ENCODE results near the gene MVB12B. TPM values are rescaled to one million over a fixed set of nuclear protein-coding genes. Genes with fewer than 3 reads are reported as not detected.
"Not testable (repeated sequence)": the region's sequence is repeated elsewhere in the genome, so short reads cannot be mapped to it uniquely, and the experiment has no call there.

Gene MVB12B
- total RNA-seq, 1 donor from 2014 or later: 1.0 TPM

DNA sequence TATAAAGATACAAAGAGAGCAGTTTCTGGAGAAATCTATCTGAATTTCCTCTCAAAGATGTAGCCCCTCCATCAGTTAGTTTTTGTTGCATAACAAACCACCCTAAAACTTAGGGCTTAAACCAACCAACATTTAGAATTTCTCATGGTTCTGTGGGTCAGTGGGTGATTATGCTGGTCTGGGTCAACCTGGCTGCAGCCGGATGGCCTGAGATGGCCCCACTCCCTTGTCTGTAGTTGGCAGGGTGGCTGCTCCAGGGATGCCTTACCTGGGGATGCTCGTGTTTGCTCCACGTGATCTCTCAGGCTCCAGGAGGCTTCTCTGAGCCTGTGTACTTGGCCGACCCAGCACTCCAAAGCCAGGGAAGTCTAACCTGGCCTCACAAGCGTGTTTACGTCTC, 139.3 kb downstream of the MVB12B start:
- intact Hi-C loops (cut with micrococcal nuclease): no loop called here

- intact Hi-C loops (cut with micrococcal nuclease): no loop called here
Measured at GRCh38 chr9:126468141-126468825, 141.7 kb downstream of the MVB12B start.

DNA sequence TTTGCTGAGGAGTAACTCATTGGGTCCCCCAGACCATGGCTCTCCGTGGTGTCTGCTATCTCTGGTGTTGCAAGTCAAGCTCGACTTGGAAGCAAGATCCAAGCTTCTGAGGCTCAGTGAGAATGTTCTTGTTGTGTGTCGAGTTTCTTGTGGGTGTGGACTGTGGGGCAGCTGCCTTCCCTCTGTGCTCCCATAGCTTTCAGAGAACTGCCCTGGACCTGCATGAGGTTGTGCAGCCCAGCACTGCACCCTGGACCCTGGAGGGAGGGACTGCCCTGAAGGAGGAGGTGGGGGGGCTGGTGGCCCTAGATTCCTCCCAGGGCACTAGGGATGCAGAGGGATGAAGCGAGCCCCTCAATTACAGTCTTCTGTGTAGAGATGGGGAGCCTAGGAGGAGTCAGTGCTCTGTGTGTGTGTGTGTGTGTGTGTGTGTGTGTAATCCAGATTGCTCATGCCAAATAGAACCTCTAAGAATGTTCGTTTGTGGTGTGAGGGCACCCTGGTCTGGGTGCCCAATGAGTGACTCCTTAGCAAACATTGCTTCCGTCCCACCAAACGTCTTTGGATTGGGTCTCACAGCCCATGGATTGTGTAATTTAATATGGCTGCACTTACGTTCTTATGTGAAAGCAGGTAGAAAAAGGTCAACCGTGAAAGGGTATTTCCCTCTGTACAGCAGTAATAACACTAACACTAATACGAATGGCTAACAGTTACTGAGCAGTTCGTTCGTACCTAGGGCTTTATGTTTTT, 143.8 kb downstream of the MVB12B start:
- intact Hi-C loops (cut with micrococcal nuclease): loop anchor here (5.0 kb wide), 1 partner anchor 73 kb away; no protein-coding TSS in a partner anchor

DNA sequence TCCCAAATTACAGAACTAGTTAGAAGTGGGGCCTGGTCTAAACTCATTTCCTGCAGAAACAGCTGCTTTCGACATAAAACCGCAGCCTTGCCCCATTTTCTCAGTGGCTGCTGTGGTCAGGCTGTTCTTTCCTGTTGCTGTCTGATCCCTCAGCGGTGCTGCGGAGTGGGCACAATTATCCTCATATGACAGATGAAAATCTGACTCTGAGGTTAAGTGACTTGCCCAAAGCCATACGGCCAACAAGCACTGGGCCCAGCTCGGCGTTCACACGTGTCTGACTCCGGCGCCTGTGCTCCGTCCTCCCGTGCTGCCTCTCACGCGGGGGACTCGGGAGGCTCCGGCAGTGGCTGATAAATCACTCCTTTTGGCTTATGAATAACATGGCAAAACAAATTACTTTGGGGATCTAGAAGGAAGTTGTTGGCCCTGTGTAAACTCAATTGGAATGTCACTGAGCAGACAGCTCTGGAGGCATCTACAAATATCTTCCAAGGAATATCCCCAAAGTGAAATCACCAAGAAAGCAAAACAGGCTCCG, 144.5 kb downstream of the MVB12B start:
- intact Hi-C loops (cut with micrococcal nuclease): loop anchor here (1.0 to 5.0 kb wide), 2 partner anchors 60 to 74 kb away; no protein-coding TSS in a partner anchor

DNA sequence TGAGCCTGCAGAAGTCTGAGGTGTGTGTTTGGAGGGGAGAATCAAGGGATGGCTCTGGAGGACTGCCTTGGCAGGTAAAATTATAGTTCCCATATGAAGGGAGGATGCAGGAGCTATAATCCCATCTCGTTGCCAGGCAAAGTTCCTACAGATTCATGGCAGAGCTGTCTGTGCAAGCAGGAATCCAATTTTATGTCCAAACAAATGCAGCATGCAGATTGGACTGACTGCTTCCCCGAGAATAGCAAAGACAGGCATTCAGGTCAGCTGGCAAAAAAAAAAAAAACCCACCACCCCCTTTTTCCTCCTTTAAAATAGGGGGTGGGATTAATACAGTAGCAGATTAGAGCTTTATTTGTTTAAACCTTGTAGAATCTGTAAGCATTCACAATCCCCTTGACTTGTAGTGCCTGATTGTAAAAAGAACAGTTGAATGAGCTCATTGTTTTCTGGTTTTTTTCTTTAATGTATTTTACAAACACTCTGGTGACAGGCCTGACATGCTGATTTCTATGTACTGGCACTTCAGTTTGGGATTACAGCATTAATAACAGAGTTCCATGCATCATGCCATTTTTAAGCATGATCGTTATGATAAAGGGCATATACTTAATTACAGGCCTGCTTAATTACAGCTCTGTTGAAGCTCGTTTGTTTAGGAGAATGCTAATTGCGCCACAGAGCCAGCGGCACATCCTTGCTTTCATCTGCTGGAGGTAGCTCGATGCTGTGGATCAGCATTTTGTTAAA, 145.7 kb downstream of the MVB12B start:
- intact Hi-C loops (cut with micrococcal nuclease): loop anchor here (5.0 kb wide), 1 partner anchor 75 kb away; no protein-coding TSS in a partner anchor

DNA sequence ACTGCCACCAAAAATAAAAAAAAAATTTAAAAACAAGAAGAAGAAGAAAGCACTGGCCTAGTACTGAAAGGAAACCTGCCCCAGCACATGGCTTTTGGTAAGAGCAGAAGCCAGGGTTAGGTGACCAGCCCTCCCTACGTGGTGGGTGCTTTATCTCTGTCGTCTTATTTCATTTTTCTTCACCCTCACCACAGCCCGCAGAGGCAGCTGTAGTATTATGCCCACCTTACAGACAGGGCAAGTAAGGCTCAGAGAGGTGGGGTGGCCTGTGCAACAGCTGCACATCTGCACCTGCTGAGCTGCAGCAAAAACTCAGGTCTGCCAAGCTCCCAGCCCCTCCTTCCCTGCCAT, 146.3 kb downstream of the MVB12B start:
- intact Hi-C loops (cut with micrococcal nuclease): loop anchor here (5.0 kb wide), 1 partner anchor 76 kb away; no protein-coding TSS in a partner anchor

GRCh38 chr9:126474206-126474765, 147.7 kb downstream of the MVB12B start:
- intact Hi-C loops (cut with micrococcal nuclease): loop anchor here (5.0 kb wide), 1 partner anchor 77 kb away; no protein-coding TSS in a partner anchor

DNA sequence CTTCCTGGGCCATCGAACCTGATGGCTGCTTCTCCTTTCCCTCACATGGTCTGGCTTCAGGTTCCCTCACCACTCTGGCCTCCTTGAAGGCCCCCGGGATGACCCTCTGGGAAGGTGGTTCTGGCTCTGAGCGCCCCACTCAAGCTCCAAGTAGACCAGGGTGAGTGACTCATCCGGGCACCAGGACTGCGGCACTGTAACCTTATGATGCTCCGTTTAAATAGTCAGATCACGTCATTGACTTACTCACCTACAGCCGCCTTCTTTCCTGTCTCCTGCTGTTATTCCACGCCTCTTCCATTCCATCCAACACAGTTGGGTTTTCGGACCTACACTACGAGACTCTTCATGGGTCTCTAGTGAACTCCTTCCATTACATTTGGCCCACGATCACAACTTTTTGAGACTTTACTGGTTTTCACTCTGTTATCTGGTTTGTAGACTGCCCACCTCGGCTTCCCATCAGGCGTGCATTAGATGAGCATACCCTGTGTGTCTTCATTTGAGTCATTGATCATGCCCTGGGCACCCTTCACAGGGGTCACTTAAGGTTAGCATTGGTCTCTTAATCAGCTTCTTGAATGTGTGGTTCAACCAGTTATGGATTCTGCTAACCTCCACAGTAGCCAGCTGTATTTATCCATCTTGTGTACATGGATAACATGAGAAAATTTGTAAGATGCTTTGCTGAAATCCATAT, 148.3 kb downstream of the MVB12B start:
- intact Hi-C loops (cut with micrococcal nuclease): loop anchor here (5.0 kb wide), 1 partner anchor 78 kb away; no protein-coding TSS in a partner anchor

DNA sequence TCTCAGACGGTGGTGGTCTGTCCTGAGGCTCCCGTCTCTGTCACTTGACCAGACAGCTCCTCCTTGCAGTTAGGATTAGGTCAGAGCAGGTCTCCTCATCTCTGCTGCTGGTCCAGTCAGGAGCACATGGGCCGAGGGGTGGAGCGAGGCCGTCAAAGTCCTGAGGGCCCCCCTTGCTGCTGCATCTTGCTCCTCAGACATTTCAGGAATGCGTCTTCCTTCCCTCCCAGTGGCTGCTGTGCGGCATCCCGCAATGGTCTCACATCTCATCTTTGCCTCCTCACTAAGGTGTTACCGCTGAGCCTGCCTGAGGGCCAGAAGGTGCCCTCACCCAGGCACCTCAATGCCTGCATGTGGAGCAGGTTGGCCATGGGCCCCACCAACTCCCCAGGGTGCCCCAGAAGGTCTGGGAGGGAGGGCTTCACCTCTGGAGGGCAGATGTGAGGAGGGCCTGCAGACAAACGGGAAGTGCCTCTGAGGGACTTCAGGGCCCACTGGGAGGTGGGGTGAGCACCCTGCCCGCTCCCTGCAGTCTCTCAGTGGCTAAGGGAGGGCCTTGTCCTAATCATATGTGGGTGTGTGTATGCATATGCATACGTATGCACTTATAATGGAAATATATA, 149.4 kb downstream of the MVB12B start:
- intact Hi-C loops (cut with micrococcal nuclease): no loop called here

- intact Hi-C loops (cut with micrococcal nuclease): not testable (repeated sequence)
Measured at GRCh38 chr9:126477432-126477831, 150.8 kb downstream of the MVB12B start.

GRCh38 chr9:126478216-126478981, 151.8 kb downstream of the MVB12B start:
- intact Hi-C loops (cut with micrococcal nuclease): no loop called here

DNA sequence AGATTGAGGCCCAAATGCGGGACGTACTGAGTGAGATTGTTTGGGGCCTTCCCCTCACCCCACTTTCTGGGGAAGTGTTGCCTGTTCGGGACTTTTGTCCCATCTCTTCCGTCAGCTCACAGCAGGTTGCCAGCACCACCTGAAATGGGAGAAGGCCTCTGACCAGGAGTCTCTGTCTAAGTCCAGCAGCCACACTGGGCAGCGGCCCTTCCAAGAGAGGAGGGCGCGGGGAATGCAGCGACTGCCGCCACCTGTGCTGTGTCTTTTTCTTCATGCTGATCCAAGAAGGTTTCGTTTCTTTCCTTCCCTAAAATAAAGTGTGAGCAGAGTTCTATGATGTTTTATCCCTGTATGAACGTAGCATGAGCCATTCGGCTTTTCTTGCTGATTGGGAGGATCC, 152.9 kb downstream of the MVB12B start:
- intact Hi-C loops (cut with micrococcal nuclease): no loop called here

GRCh38 chr9:126480813-126481212, 154.2 kb downstream of the MVB12B start:
- intact Hi-C loops (cut with micrococcal nuclease): no loop called here

DNA sequence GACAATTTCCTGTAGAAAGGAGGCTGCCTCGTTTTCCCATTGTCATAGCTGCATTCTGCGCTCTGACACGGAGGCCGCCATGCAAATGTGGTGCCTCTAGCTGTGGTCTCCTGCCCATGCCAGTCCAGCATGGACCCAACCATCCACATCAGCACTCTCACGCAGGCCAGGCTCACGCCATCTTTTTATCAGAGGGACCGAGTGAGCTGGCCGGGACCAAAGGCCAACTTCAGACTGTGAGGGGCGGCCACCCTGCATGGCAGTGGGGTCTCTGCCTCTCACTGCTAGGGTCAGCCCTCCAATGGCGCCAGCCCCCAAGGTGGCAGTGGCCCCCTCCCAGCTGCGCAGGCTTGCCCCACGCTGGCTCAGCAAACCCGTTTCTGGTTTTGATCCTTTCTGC, 155.2 kb downstream of the MVB12B start:
- intact Hi-C loops (cut with micrococcal nuclease): no loop called here

- intact Hi-C loops (cut with micrococcal nuclease): no loop called here
Measured at GRCh38 chr9:126482361-126483044, 155.9 kb downstream of the MVB12B start.

GRCh38 chr9:126483468-126484073, 156.9 kb downstream of the MVB12B start:
- intact Hi-C loops (cut with micrococcal nuclease): no loop called here

DNA sequence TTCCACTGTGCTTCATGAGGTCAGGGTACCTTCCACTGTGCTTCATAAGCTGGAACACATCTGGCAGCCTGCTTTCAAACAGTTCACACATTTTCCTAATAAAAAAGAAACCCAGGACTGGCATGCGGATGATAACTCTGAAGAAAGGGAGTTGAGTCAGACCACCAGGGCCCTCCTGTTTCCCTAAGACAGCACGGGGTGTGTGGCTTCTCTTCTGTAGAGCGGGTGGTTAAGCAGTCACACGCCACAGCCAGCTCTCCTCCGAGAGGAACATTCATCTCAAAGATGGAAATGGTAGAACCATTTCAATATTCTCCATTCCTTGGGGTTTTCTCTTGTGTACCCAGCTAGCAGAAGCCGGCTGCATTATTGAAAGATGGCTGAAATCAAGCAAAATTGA, 159.0 kb downstream of the MVB12B start:
- intact Hi-C loops (cut with micrococcal nuclease): no loop called here

- intact Hi-C loops (cut with micrococcal nuclease): no loop called here
Measured at GRCh38 chr9:126486276-126486675, 159.6 kb downstream of the MVB12B start.

All from T-helper 2 cell treated with Interferon-gamma antibody and Interleukin-4, amounts not matched to agents 100 ng/mL and 5 ng/mL, for 36 hours (primary cell).